K562 (cell line): ENCODE measurements around the gene SVBP. TPM values are rescaled to one million over a fixed set of nuclear protein-coding genes. Genes with fewer than 3 reads are reported as not detected.

Source experiments
- MYC ChIP-seq, 2 experiments: fragments of 250-450 bp in 1 of 2; sonication (Bioruptor Pico) in 1 of 2; IDR thresholded peaks; 2 replicates each; pipeline versions ENCODE4 v1.5.1 to v1.6.1; 2012 to 2021; ENCODE audit warnings: low read depth in 2 of 2, borderline replicate concordance in 1 of 2, improper control_type of control experiment in 1 of 2, low read length in 1 of 2, mild to moderate bottlenecking in 1 of 2, moderate library complexity in 1 of 2
- PHB ChIP-seq: fragments of 250-450 bp; sonication (Bioruptor Pico); IDR thresholded peaks from 2 replicates; pipeline ENCODE4 v1.5.0; 2021
- PML ChIP-seq: IDR thresholded peaks from 2 replicates; pipeline ENCODE4 v1.6.1; 2012; ENCODE audit warnings: low read length, inconsistent platforms
- ZNF197 ChIP-seq: fragments of 200-800 bp; sonication (Bioruptor generic); IDR thresholded peaks from 2 replicates; pipeline ENCODE4 v1.6.1; 2016; ENCODE audit warnings: low read depth, missing genetic modification characterization, missing compliant biosample characterization
- ZNF444 ChIP-seq: fragments of 250-450 bp; sonication (Bioruptor Pico); IDR thresholded peaks from 2 replicates; pipeline ENCODE4 v1.4.0; 2020; ENCODE audit warnings: mild to moderate bottlenecking, moderate library complexity
- polyA plus RNA-seq, 8 experiments: library from polyadenylated mRNA; depleted of rRNA in 4 of 8; stranded (reverse) in 5 of 8; unstranded in 3 of 8; fragments of >200 nt; fragmentation: Nextera tagmentation in 2 of 8; fragmentation: Illumina TruSeq in 1 of 8; extraction: Ambion mirVana in 2 of 8; extraction: Trizol in 1 of 8; gene quantifications; 2 replicates each; pipeline versions ENCODE4 v1.2.1 to v1.2.3, GENCODE V29; 2011 to 2014; ENCODE audit warnings: inconsistent platforms in 1 of 8, missing spikeins in 1 of 8
- total RNA-seq, 7 experiments: library from RNA; depleted of rRNA in 6 of 7; stranded (reverse); fragments of >200 nt in 6 of 7; fragmentation: Illumina TruSeq in 2 of 7; extraction: Trizol in 2 of 7; gene quantifications; 2 replicates each; pipeline versions ENCODE4 v1.2.1 to v1.2.3, GENCODE V29; 2011 to 2021; ENCODE audit warnings: low replicate concordance in 1 of 7
- TF ChIP-seq, protein P1 (sequence below), 2 experiments: fragments of 450-650 bp; IDR thresholded peaks; 2 replicates each; pipeline ENCODE4 v1.6.1; 2016
- TF ChIP-seq, protein P2 (sequence below), 2 experiments: IDR thresholded peaks; 2 replicates each; pipeline ENCODE4 v1.6.1; 2011; ENCODE audit warnings: borderline replicate concordance in 1 of 2, control low read depth in 1 of 2, low read depth in 1 of 2, low read length in 1 of 2, mild to moderate bottlenecking in 1 of 2, mixed read lengths in 1 of 2, moderate library complexity in 1 of 2; ENCODE audit not compliant: insufficient read depth in 1 of 2, insufficient read length in 1 of 2, poor library complexity in 1 of 2, severe bottlenecking in 1 of 2; ENCODE audit errors: extremely low read depth in 1 of 2
- TF ChIP-seq, protein P3 (sequence below): fragments of 250-450 bp; sonication (Bioruptor Pico); IDR thresholded peaks from 2 replicates; pipeline ENCODE4 v1.8.0; 2021; ENCODE audit warnings: moderate library complexity, mild to moderate bottlenecking, inconsistent platforms
- TF ChIP-seq, protein P4 (sequence below): sonication (generic); IDR thresholded peaks from 2 replicates; pipeline ENCODE4 v1.6.1; 2016
- TF ChIP-seq, protein P5 (sequence below): fragments of 450-650 bp; IDR thresholded peaks from 2 replicates; pipeline ENCODE4 v1.6.1; 2017; ENCODE audit warnings: antibody characterized with exemption, mild to moderate bottlenecking

Gene SVBP
- total and polyA plus RNA-seq, 9 of the 15 experiments (the other 6 are each of a cell fraction or from before 2014, with no cell fraction given), result 31.7 to 49.7 (median 40.0) TPM

DNA sequence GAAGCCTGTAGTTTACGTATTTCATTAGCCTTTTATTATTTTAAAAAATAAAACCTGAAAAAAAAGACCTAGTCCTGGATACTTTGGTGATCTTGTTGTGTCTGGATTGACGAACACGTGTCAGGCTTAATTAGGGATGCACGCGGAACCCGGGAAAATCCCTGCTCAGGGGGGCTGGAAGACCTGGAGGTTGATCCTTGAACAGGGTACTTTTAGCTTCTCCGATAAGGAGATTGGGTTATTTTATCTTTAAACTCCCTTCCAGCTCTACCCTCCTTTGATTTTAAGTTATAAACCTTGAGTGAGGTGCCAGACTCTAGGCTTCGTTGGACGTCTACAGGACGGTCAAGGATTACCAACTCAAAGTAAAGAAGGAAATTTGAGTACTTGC is 28.7 kb upstream of the SVBP start (continued):
- TF ChIP-seq, protein P1, sequence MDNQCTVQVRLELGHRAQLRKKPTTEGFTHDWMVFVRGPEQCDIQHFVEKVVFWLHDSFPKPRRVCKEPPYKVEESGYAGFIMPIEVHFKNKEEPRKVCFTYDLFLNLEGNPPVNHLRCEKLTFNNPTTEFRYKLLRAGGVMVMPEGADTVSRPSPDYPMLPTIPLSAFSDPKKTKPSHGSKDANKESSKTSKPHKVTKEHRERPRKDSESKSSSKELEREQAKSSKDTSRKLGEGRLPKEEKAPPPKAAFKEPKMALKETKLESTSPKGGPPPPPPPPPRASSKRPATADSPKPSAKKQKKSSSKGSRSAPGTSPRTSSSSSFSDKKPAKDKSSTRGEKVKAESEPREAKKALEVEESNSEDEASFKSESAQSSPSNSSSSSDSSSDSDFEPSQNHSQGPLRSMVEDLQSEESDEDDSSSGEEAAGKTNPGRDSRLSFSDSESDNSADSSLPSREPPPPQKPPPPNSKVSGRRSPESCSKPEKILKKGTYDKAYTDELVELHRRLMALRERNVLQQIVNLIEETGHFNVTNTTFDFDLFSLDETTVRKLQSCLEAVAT (IDR thresholded peaks at IDR 0.05), result 0 out of 4 replicates have a peak, but pooled peaks of 1 of the 2 experiments have one; percentile 28
- TF ChIP-seq PML (peak; percentile 4; the same call in 1 of the 2 replicates), ZNF197 (0 out of 2 replicates have a peak, but pooled peaks have one; percentile 30), ZNF444 (CRISPR knock-in tag) (no peak), PHB (CRISPR knock-in tag) (0 out of 2 replicates have a peak, but pooled peaks have one; percentile 47), MYC (IDR thresholded peaks at IDR 0.05; ENCODE audit: low read depth, low read length) (peak; percentile 58), MYC (CRISPR knock-in tag; IDR thresholded peaks at IDR 0.05; ENCODE audit: borderline replicate concordance, low read depth) (no peak)
- TF ChIP-seq, protein P2, sequence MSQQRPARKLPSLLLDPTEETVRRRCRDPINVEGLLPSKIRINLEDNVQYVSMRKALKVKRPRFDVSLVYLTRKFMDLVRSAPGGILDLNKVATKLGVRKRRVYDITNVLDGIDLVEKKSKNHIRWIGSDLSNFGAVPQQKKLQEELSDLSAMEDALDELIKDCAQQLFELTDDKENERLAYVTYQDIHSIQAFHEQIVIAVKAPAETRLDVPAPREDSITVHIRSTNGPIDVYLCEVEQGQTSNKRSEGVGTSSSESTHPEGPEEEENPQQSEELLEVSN (IDR thresholded peaks at IDR 0.05; ENCODE audit: borderline replicate concordance in 1 of 2, extremely low read depth in 1 of 2, insufficient read depth in 1 of 2, insufficient read length in 1 of 2, low read depth in 1 of 2, low read length in 1 of 2, poor library complexity in 1 of 2, severe bottlenecking in 1 of 2), result peak in 1 of 2 experiments; percentile 51
- TF ChIP-seq, protein P3, sequence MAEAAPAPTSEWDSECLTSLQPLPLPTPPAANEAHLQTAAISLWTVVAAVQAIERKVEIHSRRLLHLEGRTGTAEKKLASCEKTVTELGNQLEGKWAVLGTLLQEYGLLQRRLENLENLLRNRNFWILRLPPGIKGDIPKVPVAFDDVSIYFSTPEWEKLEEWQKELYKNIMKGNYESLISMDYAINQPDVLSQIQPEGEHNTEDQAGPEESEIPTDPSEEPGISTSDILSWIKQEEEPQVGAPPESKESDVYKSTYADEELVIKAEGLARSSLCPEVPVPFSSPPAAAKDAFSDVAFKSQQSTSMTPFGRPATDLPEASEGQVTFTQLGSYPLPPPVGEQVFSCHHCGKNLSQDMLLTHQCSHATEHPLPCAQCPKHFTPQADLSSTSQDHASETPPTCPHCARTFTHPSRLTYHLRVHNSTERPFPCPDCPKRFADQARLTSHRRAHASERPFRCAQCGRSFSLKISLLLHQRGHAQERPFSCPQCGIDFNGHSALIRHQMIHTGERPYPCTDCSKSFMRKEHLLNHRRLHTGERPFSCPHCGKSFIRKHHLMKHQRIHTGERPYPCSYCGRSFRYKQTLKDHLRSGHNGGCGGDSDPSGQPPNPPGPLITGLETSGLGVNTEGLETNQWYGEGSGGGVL (CRISPR knock-in tag), result peak; percentile 22; the same call in 1 of the 2 replicates
- TF ChIP-seq, protein P4, sequence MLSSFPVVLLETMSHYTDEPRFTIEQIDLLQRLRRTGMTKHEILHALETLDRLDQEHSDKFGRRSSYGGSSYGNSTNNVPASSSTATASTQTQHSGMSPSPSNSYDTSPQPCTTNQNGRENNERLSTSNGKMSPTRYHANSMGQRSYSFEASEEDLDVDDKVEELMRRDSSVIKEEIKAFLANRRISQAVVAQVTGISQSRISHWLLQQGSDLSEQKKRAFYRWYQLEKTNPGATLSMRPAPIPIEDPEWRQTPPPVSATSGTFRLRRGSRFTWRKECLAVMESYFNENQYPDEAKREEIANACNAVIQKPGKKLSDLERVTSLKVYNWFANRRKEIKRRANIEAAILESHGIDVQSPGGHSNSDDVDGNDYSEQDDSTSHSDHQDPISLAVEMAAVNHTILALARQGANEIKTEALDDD, result no peak
- TF ChIP-seq, protein P5, sequence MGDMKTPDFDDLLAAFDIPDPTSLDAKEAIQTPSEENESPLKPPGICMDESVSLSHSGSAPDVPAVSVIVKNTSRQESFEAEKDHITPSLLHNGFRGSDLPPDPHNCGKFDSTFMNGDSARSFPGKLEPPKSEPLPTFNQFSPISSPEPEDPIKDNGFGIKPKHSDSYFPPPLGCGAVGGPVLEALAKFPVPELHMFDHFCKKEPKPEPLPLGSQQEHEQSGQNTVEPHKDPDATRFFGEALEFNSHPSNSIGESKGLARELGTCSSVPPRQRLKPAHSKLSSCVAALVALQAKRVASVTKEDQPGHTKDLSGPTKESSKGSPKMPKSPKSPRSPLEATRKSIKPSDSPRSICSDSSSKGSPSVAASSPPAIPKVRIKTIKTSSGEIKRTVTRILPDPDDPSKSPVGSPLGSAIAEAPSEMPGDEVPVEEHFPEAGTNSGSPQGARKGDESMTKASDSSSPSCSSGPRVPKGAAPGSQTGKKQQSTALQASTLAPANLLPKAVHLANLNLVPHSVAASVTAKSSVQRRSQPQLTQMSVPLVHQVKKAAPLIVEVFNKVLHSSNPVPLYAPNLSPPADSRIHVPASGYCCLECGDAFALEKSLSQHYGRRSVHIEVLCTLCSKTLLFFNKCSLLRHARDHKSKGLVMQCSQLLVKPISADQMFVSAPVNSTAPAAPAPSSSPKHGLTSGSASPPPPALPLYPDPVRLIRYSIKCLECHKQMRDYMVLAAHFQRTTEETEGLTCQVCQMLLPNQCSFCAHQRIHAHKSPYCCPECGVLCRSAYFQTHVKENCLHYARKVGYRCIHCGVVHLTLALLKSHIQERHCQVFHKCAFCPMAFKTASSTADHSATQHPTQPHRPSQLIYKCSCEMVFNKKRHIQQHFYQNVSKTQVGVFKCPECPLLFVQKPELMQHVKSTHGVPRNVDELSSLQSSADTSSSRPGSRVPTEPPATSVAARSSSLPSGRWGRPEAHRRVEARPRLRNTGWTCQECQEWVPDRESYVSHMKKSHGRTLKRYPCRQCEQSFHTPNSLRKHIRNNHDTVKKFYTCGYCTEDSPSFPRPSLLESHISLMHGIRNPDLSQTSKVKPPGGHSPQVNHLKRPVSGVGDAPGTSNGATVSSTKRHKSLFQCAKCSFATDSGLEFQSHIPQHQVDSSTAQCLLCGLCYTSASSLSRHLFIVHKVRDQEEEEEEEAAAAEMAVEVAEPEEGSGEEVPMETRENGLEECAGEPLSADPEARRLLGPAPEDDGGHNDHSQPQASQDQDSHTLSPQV, result peak; percentile 40; the same call in 1 of the 2 replicates
